PFSK-1 (cell line): ENCODE results near the gene SIRT7.

Source experiments
- POLR2AphosphoS5 ChIP-seq: IDR thresholded peaks from 2 replicates; pipeline ENCODE4 v1.6.1; 2012; ENCODE audit warnings: low read depth, mild to moderate bottlenecking, control low read depth, low read length, moderate library complexity
- REST ChIP-seq, 2 experiments: IDR thresholded peaks; 2 replicates each; pipeline versions ENCODE4 v1.6.1 to v1.8.0; 2011 to 2012; ENCODE audit warnings: low read depth in 2 of 2, low read length in 2 of 2, control low read depth in 1 of 2, inconsistent platforms in 1 of 2, mild to moderate bottlenecking in 1 of 2, moderate library complexity in 1 of 2; ENCODE audit not compliant: insufficient read depth in 1 of 2
- SIN3A ChIP-seq: IDR thresholded peaks from 2 replicates; pipeline ENCODE4 v1.6.1; 2012; ENCODE audit warnings: mild to moderate bottlenecking, low read length, moderate library complexity, borderline replicate concordance; ENCODE audit not compliant: insufficient read depth
- TAF1 ChIP-seq: IDR thresholded peaks from 2 replicates; pipeline ENCODE4 v1.6.1; 2012; ENCODE audit warnings: low read length, control low read depth, borderline replicate concordance; ENCODE audit not compliant: insufficient read depth

- no peak for TF ChIP-seq POLR2AphosphoS5
- TF ChIP-seq SIN3A: no peak
- TF ChIP-seq REST (IDR thresholded peaks at IDR 0.05; ENCODE audit: insufficient read depth in 1 of 2, low read depth in 2 of 2, low read length in 2 of 2): no peak
- TF ChIP-seq TAF1: no peak
These were observed 8.0 kb upstream of the SIRT7 start for GRCh38 chr17:81925860-81926450.
